A549 treated with CORT108297 at 1 μM for 4 hours (cell line): ENCODE data around the gene SEC16B. TPM values are rescaled to one million over a fixed set of nuclear protein-coding genes. Genes with fewer than 3 reads are reported as not detected.

Source experiments
- total RNA-seq: library from RNA; stranded (reverse); fragments of 200-300 nt; extraction: Qiagen RNA extraction; gene quantifications from 5 replicates; pipeline ENCODE4 v1.2.3, GENCODE V29; 2022

Gene SEC16B
- total RNA-seq = 0.62 to 1.2 TPM (median 0.94 TPM) in 5 replicates

GRCh38 chr1:177969825-177970371 lies at the start of gene SEC16B:
SEC16B (minus strand) TSS chr1:177970058; CDS start chr1:177967981, 2,077 bp downstream.

Other genes with a start within 250 kb of the SEC16B start
- 16.4 to 23.6 TPM (median 17.8 TPM) in 5 replicates for gene RASAL2, start 124.0 kb upstream of the SEC16B start, total RNA-seq